HG02798 (cell line): ENCODE data around the gene CAMK1D.

Source experiments
- ATAC-seq: cut with Tn5 transposase; IDR thresholded peaks from one replicate; pipeline ENCODE4 v1.9.1; 2021; ENCODE audit warnings: mild to moderate bottlenecking; ENCODE audit not compliant: unreplicated experiment, poor library complexity

The CAMK1D gene

GRCh38 chr10:12636571-12636970 lies 287.2 kb downstream of the CAMK1D start:
- no peak for ATAC-seq

GRCh38 chr10:12637649-12638048 lies 288.3 kb downstream of the CAMK1D start:
- no peak for ATAC-seq

GRCh38 chr10:12638103-12638502 lies 288.8 kb downstream of the CAMK1D start:
- no peak for ATAC-seq

GRCh38 chr10:12638781-12639180 lies 289.4 kb downstream of the CAMK1D start:
- ATAC-seq: no peak

- ATAC-seq: no peak
Observed at GRCh38 chr10:12639996-12640944, 290.9 kb downstream of the CAMK1D start.

GRCh38 chr10:12642036-12642435 lies 292.7 kb downstream of the CAMK1D start:
- no peak for ATAC-seq

- ATAC-seq: no peak
Observed at GRCh38 chr10:12643279-12643678, 293.9 kb downstream of the CAMK1D start.

- no peak for ATAC-seq
Observed at GRCh38 chr10:12644380-12645144, 295.2 kb downstream of the CAMK1D start.

- no peak for ATAC-seq
Observed at GRCh38 chr10:12645449-12645848, 296.1 kb downstream of the CAMK1D start.

- ATAC-seq: no peak
Observed at GRCh38 chr10:12649012-12649584, 299.8 kb downstream of the CAMK1D start.

GRCh38 chr10:12650122-12650521 lies 300.8 kb downstream of the CAMK1D start:
- ATAC-seq: no peak

GRCh38 chr10:12650538-12651298 lies 301.4 kb downstream of the CAMK1D start:
- ATAC-seq: no peak

- no peak for ATAC-seq
Observed at GRCh38 chr10:12655940-12656339, 306.6 kb downstream of the CAMK1D start.

- no peak for ATAC-seq
Observed at GRCh38 chr10:12656518-12657142, 307.3 kb downstream of the CAMK1D start.

- ATAC-seq: no peak
Observed at GRCh38 chr10:12657489-12657888, 308.1 kb downstream of the CAMK1D start.

- ATAC-seq: no peak
Observed at GRCh38 chr10:12658526-12658925, 309.2 kb downstream of the CAMK1D start.

- no peak for ATAC-seq
Observed at GRCh38 chr10:12659706-12660105, 310.4 kb downstream of the CAMK1D start.

- ATAC-seq: no peak
Observed at GRCh38 chr10:12660812-12661211, 311.5 kb downstream of the CAMK1D start.

GRCh38 chr10:12661671-12662070 lies 312.3 kb downstream of the CAMK1D start:
- no peak for ATAC-seq

- ATAC-seq: no peak
Observed at GRCh38 chr10:12663863-12664262, 314.5 kb downstream of the CAMK1D start.
